WTC11 (cell line): Measurements from ENCODE around the gene ETV7. TPM values are rescaled to one million over a fixed set of nuclear protein-coding genes. Genes with fewer than 3 reads are reported as not detected.
"Not testable (repeated sequence)": the region's sequence is repeated elsewhere in the genome, so short reads cannot be mapped to it uniquely, and the experiment has no call there.

Source experiments
- ATAC-seq: fragments of 200-7000 bp; cut with Tn5 transposase; 2 replicates; pipeline ENCODE4 v1.10.0; 2021; ENCODE audit warnings: mild to moderate bottlenecking, moderate library complexity
- CTCF ChIA-PET: fragments of 300-600 bp; sonication (Branson Sonifier 250); formaldehyde crosslinking; loops from one replicate; lab custom pipeline; 2021; ENCODE audit warnings: antibody characterized with exemption; lab: Charles Lee
- POLR2A ChIA-PET: fragments of 350-600 bp; sonication (Branson Sonifier 250); formaldehyde crosslinking; loops from one replicate; lab custom pipeline; 2021; ENCODE audit warnings: antibody characterized with exemption; lab: Charles Lee
- DNase-seq: peaks from one replicate; pipeline ENCODE4 v3.0.0; 2021; ENCODE audit warnings: low spot score
- H3K27ac Mint-ChIP-seq: 2 replicates; pipeline ENCODE4 v1.8.0; 2021; ENCODE audit warnings: mixed read lengths
- H3K27me3 Mint-ChIP-seq: 2 replicates; pipeline ENCODE4 v1.8.0; 2021; ENCODE audit warnings: low read depth, mild to moderate bottlenecking, moderate library complexity, mixed read lengths
- H3K36me3 Mint-ChIP-seq: 2 replicates; pipeline ENCODE4 v1.8.0; 2021; ENCODE audit warnings: mixed read lengths
- H3K4me1 Mint-ChIP-seq: 2 replicates; pipeline ENCODE4 v1.8.0; 2022; ENCODE audit warnings: mixed read lengths
- H3K4me3 Mint-ChIP-seq: 2 replicates; pipeline ENCODE4 v1.8.0; 2021; ENCODE audit warnings: mild to moderate bottlenecking, moderate library complexity, mixed read lengths
- H3K9me3 Mint-ChIP-seq: 2 replicates; pipeline ENCODE4 v1.8.0; 2021; ENCODE audit warnings: mixed read lengths
- GABPB1 ChIP-seq: sonication (generic); formaldehyde crosslinking; IDR thresholded peaks from 2 replicates; pipeline ENCODE4 v1.8.1; 2023; ENCODE audit warnings: mild to moderate bottlenecking, missing genetic modification reagents
- JUN ChIP-seq: sonication (generic); formaldehyde crosslinking; IDR thresholded peaks from 2 replicates; pipeline ENCODE4 v1.8.0; 2023; ENCODE audit warnings: mild to moderate bottlenecking, missing genetic modification reagents
- NR1H2 ChIP-seq: sonication (generic); formaldehyde crosslinking; IDR thresholded peaks from 2 replicates; pipeline ENCODE4 v1.9.0; 2021; ENCODE audit warnings: mild to moderate bottlenecking, moderate library complexity, missing genetic modification reagents
- RELA ChIP-seq: sonication (generic); formaldehyde crosslinking; IDR thresholded peaks from 2 replicates; pipeline ENCODE4 v1.8.1; 2022; ENCODE audit warnings: missing genetic modification reagents, mild to moderate bottlenecking, borderline replicate concordance
- ZNF121 ChIP-seq: sonication (generic); formaldehyde crosslinking; IDR thresholded peaks from 2 replicates; pipeline ENCODE4 v1.8.0; 2023; ENCODE audit warnings: missing genetic modification reagents
- ZNF281 ChIP-seq: sonication (generic); formaldehyde crosslinking; IDR thresholded peaks from 2 replicates; pipeline ENCODE4 v1.8.0; 2023; ENCODE audit warnings: mild to moderate bottlenecking, missing genetic modification reagents
- total RNA-seq: library from RNA; stranded (reverse); gene quantifications from 3 replicates; pipeline ENCODE4 v1.2.3, GENCODE V29; 2021
- TF ChIP-seq, protein P1 (sequence below): sonication (generic); formaldehyde crosslinking; IDR thresholded peaks from 2 replicates; pipeline ENCODE4 v1.8.1; 2023; ENCODE audit warnings: mild to moderate bottlenecking, missing genetic modification reagents
- TF ChIP-seq, protein P2 (sequence below): sonication (generic); formaldehyde crosslinking; IDR thresholded peaks from 2 replicates; pipeline ENCODE4 v1.8.0; 2022; ENCODE audit warnings: mild to moderate bottlenecking, missing genetic modification reagents
- TF ChIP-seq, protein P3 (sequence below): sonication (generic); formaldehyde crosslinking; IDR thresholded peaks from 2 replicates; pipeline ENCODE4 v1.8.1; 2022; ENCODE audit warnings: low read depth, mild to moderate bottlenecking, moderate library complexity, missing genetic modification reagents, borderline replicate concordance

Gene ETV7
- total RNA-seq, 1 experiment from 2014 or later = 0.68 TPM

DNA sequence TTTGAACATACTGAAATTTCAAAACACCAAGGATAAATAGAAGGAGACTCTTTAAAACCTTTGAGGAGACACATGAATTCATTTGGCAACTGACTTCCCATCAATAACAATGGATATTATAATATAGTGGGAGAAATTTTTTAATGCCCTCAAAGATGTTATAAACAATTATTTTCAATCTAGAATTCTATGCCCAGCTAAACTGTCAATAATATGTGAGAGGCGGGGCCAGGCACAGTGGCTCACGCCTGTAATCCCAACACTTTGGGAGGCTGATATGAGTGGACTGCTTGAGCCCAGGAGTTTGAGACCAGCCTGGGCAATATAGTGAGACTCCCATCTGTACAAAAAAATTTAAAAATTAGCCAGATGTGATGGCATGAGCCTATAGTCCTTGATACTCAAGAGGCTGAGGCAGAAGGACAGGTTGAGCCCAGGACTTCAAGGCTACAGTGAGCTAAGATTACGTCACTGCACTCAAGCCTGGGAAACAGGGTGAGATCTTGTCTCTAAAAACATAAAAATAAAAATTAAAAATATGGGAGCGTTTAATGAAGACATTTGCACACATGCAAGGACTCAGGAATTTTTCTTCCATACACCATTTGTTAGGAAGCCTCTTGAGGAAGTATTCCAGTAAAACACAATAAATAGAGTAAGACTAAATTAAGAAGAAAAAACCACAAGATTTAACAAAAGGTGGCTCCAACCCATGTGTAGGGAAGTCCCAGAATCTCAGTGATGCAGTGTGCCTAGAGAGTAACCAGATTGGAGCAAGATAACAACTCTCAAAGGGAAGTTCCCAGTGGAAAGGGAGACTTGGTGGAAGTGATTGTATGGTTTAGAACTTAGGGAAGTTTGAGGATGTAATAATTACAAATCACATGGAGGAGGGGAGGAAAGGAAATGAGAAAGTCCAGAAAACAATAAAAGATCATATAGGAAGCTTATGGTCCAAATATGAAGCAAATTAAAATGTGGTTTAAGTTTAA is 26.3 kb upstream of the ETV7 start (continued):
- TF ChIP-seq ZNF121 (CRISPR knock-in tag) = no peak

DNA sequence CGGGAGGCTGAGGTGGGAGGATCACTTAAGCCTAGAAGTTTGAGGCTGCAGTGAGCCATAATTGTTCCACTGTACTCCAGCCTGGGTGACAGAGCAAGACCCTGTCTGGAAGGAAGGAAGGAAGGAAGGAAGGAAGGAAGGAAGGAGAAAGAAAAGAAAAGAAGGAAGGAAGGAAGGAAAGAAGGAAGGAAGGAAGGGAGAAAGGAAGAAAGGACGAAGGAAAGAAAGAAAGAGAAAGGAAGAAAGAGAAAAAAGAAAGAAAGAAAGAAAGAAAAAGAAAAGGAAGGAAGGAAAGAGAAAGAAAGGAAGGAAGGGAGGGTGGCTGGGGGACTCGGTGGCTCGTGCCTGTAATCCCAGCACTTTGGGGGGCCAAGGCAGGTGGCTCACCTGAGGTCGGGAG is 22.2 kb upstream of the ETV7 start:
- DNase-seq, POLR2A ChIA-PET, H3K27me3 Mint-ChIP-seq, H3K4me3 Mint-ChIP-seq, H3K36me3 Mint-ChIP-seq, ATAC-seq, H3K27ac Mint-ChIP-seq, H3K4me1 Mint-ChIP-seq: not testable (repeated sequence)
- H3K9me3 Mint-ChIP-seq = peaks cover 11% of the 10 kb centered on the region
- CTCF ChIA-PET = interaction anchor here (0.7 kb wide), 1 partner anchor 89 kb away, joined by 7 read pairs; no protein-coding TSS in a partner anchor

GRCh38 chr6:36404164-36404563 is 16.7 kb upstream of the ETV7 start:
- no peaks in the 10 kb centered on the region for H3K9me3 Mint-ChIP-seq
- DNase-seq = no peak

GRCh38 chr6:36402481-36402880 is 15.0 kb upstream of the ETV7 start:
- Mint-ChIP-seq H3K4me1 (no peaks in the 10 kb centered on the region), H3K9me3 (no peaks in the 10 kb centered on the region), H3K36me3 (no peaks in the 10 kb centered on the region), H3K27ac (no peak overlapping the region), H3K4me3 (no peak overlapping the region), H3K27me3 (no peaks in the 10 kb centered on the region)
- TF ChIP-seq RELA (CRISPR knock-in tag) (no peak), GABPB1 (CRISPR knock-in tag) (no peak), NR1H2 (no peak)
- TF ChIP-seq, protein P1, sequence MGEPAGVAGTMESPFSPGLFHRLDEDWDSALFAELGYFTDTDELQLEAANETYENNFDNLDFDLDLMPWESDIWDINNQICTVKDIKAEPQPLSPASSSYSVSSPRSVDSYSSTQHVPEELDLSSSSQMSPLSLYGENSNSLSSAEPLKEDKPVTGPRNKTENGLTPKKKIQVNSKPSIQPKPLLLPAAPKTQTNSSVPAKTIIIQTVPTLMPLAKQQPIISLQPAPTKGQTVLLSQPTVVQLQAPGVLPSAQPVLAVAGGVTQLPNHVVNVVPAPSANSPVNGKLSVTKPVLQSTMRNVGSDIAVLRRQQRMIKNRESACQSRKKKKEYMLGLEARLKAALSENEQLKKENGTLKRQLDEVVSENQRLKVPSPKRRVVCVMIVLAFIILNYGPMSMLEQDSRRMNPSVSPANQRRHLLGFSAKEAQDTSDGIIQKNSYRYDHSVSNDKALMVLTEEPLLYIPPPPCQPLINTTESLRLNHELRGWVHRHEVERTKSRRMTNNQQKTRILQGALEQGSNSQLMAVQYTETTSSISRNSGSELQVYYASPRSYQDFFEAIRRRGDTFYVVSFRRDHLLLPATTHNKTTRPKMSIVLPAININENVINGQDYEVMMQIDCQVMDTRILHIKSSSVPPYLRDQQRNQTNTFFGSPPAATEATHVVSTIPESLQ (CRISPR knock-in tag) = no peak
- TF ChIP-seq, protein P2, sequence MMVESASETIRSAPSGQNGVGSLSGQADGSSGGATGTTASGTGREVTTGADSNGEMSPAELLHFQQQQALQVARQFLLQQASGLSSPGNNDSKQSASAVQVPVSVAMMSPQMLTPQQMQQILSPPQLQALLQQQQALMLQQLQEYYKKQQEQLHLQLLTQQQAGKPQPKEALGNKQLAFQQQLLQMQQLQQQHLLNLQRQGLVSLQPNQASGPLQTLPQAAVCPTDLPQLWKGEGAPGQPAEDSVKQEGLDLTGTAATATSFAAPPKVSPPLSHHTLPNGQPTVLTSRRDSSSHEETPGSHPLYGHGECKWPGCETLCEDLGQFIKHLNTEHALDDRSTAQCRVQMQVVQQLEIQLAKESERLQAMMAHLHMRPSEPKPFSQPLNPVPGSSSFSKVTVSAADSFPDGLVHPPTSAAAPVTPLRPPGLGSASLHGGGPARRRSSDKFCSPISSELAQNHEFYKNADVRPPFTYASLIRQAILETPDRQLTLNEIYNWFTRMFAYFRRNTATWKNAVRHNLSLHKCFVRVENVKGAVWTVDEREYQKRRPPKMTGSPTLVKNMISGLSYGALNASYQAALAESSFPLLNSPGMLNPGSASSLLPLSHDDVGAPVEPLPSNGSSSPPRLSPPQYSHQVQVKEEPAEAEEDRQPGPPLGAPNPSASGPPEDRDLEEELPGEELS = no peak
- ChIA-PET POLR2A (no interaction called here), CTCF (interaction anchor here (0.7 to 1.4 kb wide), 2 partner anchors 28 to 281 kb away, joined by 3 read pairs; no protein-coding TSS in a partner anchor)
- no peak for ATAC-seq
- no peak for DNase-seq

More at GRCh38 chr6:36404164-36404563, 16.7 kb upstream of the ETV7 start:
- Mint-ChIP-seq H3K36me3 (no peaks in the 10 kb centered on the region), H3K27ac (no peak overlapping the region), H3K4me3 (no peak overlapping the region), H3K4me1 (no peaks in the 10 kb centered on the region), H3K27me3 (no peaks in the 10 kb centered on the region)
- CTCF ChIA-PET = interaction anchor here (0.8 to 1.1 kb wide), 3 partner anchors 17 to 102 kb away, joined by 3 read pairs; no protein-coding TSS in a partner anchor
- ATAC-seq = no peak
- no peak for TF ChIP-seq ZNF281 (CRISPR knock-in tag)
- TF ChIP-seq JUN (CRISPR knock-in tag) = no peak
- TF ChIP-seq, protein P3, sequence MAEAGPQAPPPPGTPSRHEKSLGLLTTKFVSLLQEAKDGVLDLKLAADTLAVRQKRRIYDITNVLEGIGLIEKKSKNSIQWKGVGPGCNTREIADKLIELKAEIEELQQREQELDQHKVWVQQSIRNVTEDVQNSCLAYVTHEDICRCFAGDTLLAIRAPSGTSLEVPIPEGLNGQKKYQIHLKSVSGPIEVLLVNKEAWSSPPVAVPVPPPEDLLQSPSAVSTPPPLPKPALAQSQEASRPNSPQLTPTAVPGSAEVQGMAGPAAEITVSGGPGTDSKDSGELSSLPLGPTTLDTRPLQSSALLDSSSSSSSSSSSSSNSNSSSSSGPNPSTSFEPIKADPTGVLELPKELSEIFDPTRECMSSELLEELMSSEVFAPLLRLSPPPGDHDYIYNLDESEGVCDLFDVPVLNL (CRISPR knock-in tag) = no peak
- POLR2A ChIA-PET = no interaction called here
